K562 (cell line): ENCODE data around the gene C19orf85. TPM values are rescaled to one million over a fixed set of nuclear protein-coding genes. Genes with fewer than 3 reads are reported as not detected.

Experiments
- ATAC-seq: fragments of 200-7000 bp; cut with Tn5 transposase; 3 replicates; pipeline ENCODE4 v1.9.1; 2020; ENCODE audit warnings: moderate library complexity
- BruUV-seq: library from RNA; stranded (reverse); fragments of 400-500 nt; replicated peaks from 2 replicates; lab custom pipeline; 2021; lab: Mats Ljungman, UMichigan
- CTCF ChIA-PET: fragments of 300-600 bp; formaldehyde crosslinking; extraction: SDS; loops from one replicate; lab custom pipeline; 2021; ENCODE audit warnings: low intra/inter-chr PET ratio; lab: Yijun Ruan, JAX
- POLR2A ChIA-PET: fragments of 300-600, 350-650 bp; sonication (Branson Sonifier 250); formaldehyde crosslinking; extraction: SDS; loops from one replicate; lab custom pipeline; 2021; ENCODE audit warnings: antibody characterized with exemption, inconsistent platforms; lab: Yijun Ruan, JAX
- DNase-seq, 4 experiments: peaks; one replicate each; pipeline versions ENCODE4 v3.0.0 to v3.0.0-alpha.2; 2011 to 2018; ENCODE audit warnings: low spot score in 3 of 4, mixed read lengths in 3 of 4; ENCODE audit errors: extremely low read depth in 1 of 4
- FAIRE-seq: peaks from 2 replicates; lab custom pipeline; 2011; peaks lifted over from hg19 to GRCh38; lab: Jason Lieb, UNC
- H2AFZ ChIP-seq: 2 replicates; pipeline ENCODE4 v1.6.0; 2011; ENCODE audit warnings: low read depth, low read length, control low read depth, inconsistent platforms
- H3K27ac ChIP-seq: fragments of 200-600 bp; 3 replicates; pipeline ENCODE4 v1.8.0; 2011; ENCODE audit warnings: low read depth, mild to moderate bottlenecking, control low read depth, inconsistent platforms, low read length, moderate library complexity, mixed read lengths; ENCODE audit errors: extremely low read depth
- H3K27me3 ChIP-seq, 2 experiments: fragments of 300-600 bp in 1 of 2; 2 replicates in 1 of 2; 3 replicates in 1 of 2; pipeline versions ENCODE4 v1.6.0 to v1.8.0; 2011; ENCODE audit warnings: inconsistent platforms in 2 of 2, low read length in 2 of 2, mild to moderate bottlenecking in 1 of 2, mixed read lengths in 1 of 2, moderate library complexity in 1 of 2; ENCODE audit not compliant: control insufficient read depth in 2 of 2, insufficient read depth in 2 of 2
- H3K36me3 ChIP-seq: fragments of 300-600 bp; 3 replicates; pipeline ENCODE4 v1.8.0; 2011; ENCODE audit warnings: mild to moderate bottlenecking, low read length, inconsistent platforms; ENCODE audit not compliant: control insufficient read depth, insufficient read depth
- H3K4me1 ChIP-seq, 2 experiments: fragments of 200-600 bp in 1 of 2; replicated peaks in 1 of 2; 2 replicates in 1 of 2; 3 replicates in 1 of 2; pipeline versions ENCODE4 v1.5.1 to v1.8.0; 2011; ENCODE audit warnings: inconsistent platforms in 2 of 2, low read length in 2 of 2, mild to moderate bottlenecking in 1 of 2, mixed read lengths in 1 of 2, moderate library complexity in 1 of 2; ENCODE audit not compliant: control insufficient read depth in 2 of 2, insufficient read depth in 2 of 2
- H3K4me2 ChIP-seq: 2 replicates; pipeline ENCODE4 v1.6.1; 2011; ENCODE audit warnings: low read length, control low read depth, inconsistent platforms, mixed read lengths; ENCODE audit not compliant: insufficient read depth
- H3K4me3 ChIP-seq: fragments of 200-600 bp; sonication (generic), shearing (Covaris generic); 2 replicates; pipeline ENCODE4 v1.5.1; 2016; ENCODE audit warnings: control low read depth, inconsistent platforms
- H3K79me2 ChIP-seq: fragments of 200-600 bp; 3 replicates; pipeline ENCODE4 v1.8.0; 2011; ENCODE audit warnings: low read length, inconsistent platforms; ENCODE audit not compliant: control insufficient read depth, insufficient read depth
- H3K9ac ChIP-seq, 2 experiments: 2 replicates each; pipeline versions ENCODE4 v1.6.0 to v1.6.1; 2011; ENCODE audit warnings: low read depth in 2 of 2, low read length in 2 of 2, control low read depth in 1 of 2, inconsistent platforms in 1 of 2, mild to moderate bottlenecking in 1 of 2, mixed read lengths in 1 of 2; ENCODE audit not compliant: insufficient read depth in 1 of 2
- H3K9me1 ChIP-seq: one replicate; pipeline ENCODE4 v1.6.0; 2011; ENCODE audit warnings: inconsistent platforms, mild to moderate bottlenecking, low read length, moderate library complexity; ENCODE audit not compliant: control insufficient read depth, insufficient read depth
- H3K9me3 ChIP-seq: replicated peaks from 2 replicates; pipeline ENCODE4 v1.5.1; 2011; ENCODE audit warnings: low read depth, low read length, inconsistent platforms; ENCODE audit not compliant: control insufficient read depth, insufficient read depth
- H4K20me1 ChIP-seq: replicated peaks from 2 replicates; pipeline ENCODE4 v1.6.1; 2011; ENCODE audit warnings: low read length, inconsistent platforms, mixed read lengths; ENCODE audit not compliant: control insufficient read depth, insufficient read depth
- EZH2 ChIP-seq: IDR thresholded peaks from 2 replicates; pipeline ENCODE4 v1.6.1; 2012; ENCODE audit warnings: low read depth, mild to moderate bottlenecking, inconsistent platforms, low read length, borderline replicate concordance
- FIP1L1 ChIP-seq: fragments of 200-400 bp; formaldehyde crosslinking; IDR thresholded peaks from 2 replicates; pipeline ENCODE4 v1.6.1; 2018; ENCODE audit warnings: mild to moderate bottlenecking, low read depth, low read length; ENCODE audit not compliant: poor library complexity, severe bottlenecking
- HNRNPL ChIP-seq: fragments of 200-400 bp; formaldehyde crosslinking; IDR thresholded peaks from 2 replicates; pipeline ENCODE4 v1.6.1; 2017; ENCODE audit warnings: low read depth, mild to moderate bottlenecking, low read length
- POLR2G ChIP-seq: fragments of 200-400 bp; formaldehyde crosslinking; IDR thresholded peaks from 2 replicates; pipeline ENCODE4 v1.6.1; 2017; ENCODE audit warnings: low read depth, mild to moderate bottlenecking, antibody characterized with exemption, low read length, moderate library complexity
- TSC22D4 ChIP-seq: fragments of 450-650 bp; IDR thresholded peaks from 2 replicates; pipeline ENCODE4 v1.6.1; 2016; ENCODE audit warnings: missing genetic modification characterization, missing biosample characterization, control low read depth
- ZBTB1 ChIP-seq: sonication (generic); formaldehyde crosslinking; IDR thresholded peaks from 2 replicates; pipeline ENCODE4 v1.8.1; 2023; ENCODE audit warnings: missing genetic modification reagents, low read depth, mild to moderate bottlenecking, borderline replicate concordance
- ZNF740 ChIP-seq, 3 experiments: fragments of 200-800 bp in 1 of 3; sonication (Bioruptor generic) in 1 of 3; sonication (generic) in 1 of 3; formaldehyde crosslinking in 1 of 3; IDR thresholded peaks; 2 replicates each; pipeline versions ENCODE4 v1.6.1 to v1.8.0; 2016 to 2022; ENCODE audit warnings: mild to moderate bottlenecking in 2 of 3, missing compliant biosample characterization in 2 of 3, missing genetic modification characterization in 2 of 3, missing genetic modification reagents in 1 of 3
- WGBS: fragments of 100-300 bp; shearing (Covaris generic); methylation state at CpG from one replicate; pipeline ENCODE4 v1.1.6; 2016; ENCODE audit warnings: low coverage, mixed read lengths; ENCODE audit not compliant: insufficient coverage; ENCODE audit errors: missing lambda C conversion rate; 5-methylcytosine and 5-hydroxymethylcytosine counted together
- in situ Hi-C: fragments of 300-500 bp; cut with MboI; formaldehyde crosslinking; loops from 4 replicates; pipeline ENCODE4 v1.15.0; 2018; ENCODE audit warnings: inconsistent platforms, mixed read lengths
- intact Hi-C: fragments of 100-400 bp; cut with micrococcal nuclease; formaldehyde crosslinking; loops from 2 replicates; pipeline ENCODE4 v1.14.2; 2022
- polyA plus RNA-seq, 8 experiments: library from polyadenylated mRNA; depleted of rRNA in 4 of 8; stranded (reverse) in 5 of 8; unstranded in 3 of 8; fragments of >200 nt; fragmentation: Nextera tagmentation in 2 of 8; fragmentation: Illumina TruSeq in 1 of 8; extraction: Ambion mirVana in 2 of 8; extraction: Trizol in 1 of 8; gene quantifications; 2 replicates each; pipeline versions ENCODE4 v1.2.1 to v1.2.3, GENCODE V29; 2011 to 2014; ENCODE audit warnings: inconsistent platforms in 1 of 8, missing spikeins in 1 of 8
- total RNA-seq, 7 experiments: library from RNA; depleted of rRNA in 6 of 7; stranded (reverse); fragments of >200 nt in 6 of 7; fragmentation: Illumina TruSeq in 2 of 7; extraction: Trizol in 2 of 7; gene quantifications; 2 replicates each; pipeline versions ENCODE4 v1.2.1 to v1.2.3, GENCODE V29; 2011 to 2021; ENCODE audit warnings: low replicate concordance in 1 of 7

Gene C19orf85
- total and polyA plus RNA-seq, 9 of the 15 experiments (the other 6 are each of a cell fraction or from before 2014, with no cell fraction given): not detected

GRCh38 chr19:55490478-55491432 lies 26.2 kb upstream of the C19orf85 start:
- H3K4me3 ChIP-seq: no peak overlapping the region
- no peak for FAIRE-seq
- POLR2A ChIA-PET: interaction anchor here (0.7 to 2.3 kb wide), 6 partner anchors 8 to 107 kb away, joined by 3 to 5 read pairs (median 3); partner anchors contain the start of gene TMEM238
- TF ChIP-seq TSC22D4 (tag) (no peak), HNRNPL (0 out of 2 replicates have a peak, but pooled peaks have one; percentile 38), ZBTB1 (CRISPR knock-in tag) (no peak), POLR2G (peak; percentile 66), ZNF740 (CRISPR knock-in tag; IDR thresholded peaks at IDR 0.05) (0 out of 2 replicates have a peak, but pooled peaks have one; percentile 58), ZNF740 (tag; IDR thresholded peaks at IDR 0.05) (no peak), EZH2 (no peak), FIP1L1 (peak; percentile 53)
- TF ChIP-seq, all 486 proteins: peak for 4
- Histone ChIP-seq H3K79me2 (peaks cover 5% of the 10 kb centered on the region; the same call in 2 of the 3 replicates), H3K36me3 (peaks cover 4% of the 10 kb centered on the region; the same call in 2 of the 3 replicates), H2AFZ (no peak overlapping the region), H3K9me1 (no peaks in the 10 kb centered on the region), H3K27me3 (peaks cover 0 to 4% of the 10 kb centered on the region in 2 experiments; a peak in 1 of 5 replicates), H3K4me2 (no peak overlapping the region), H3K9me3 (no peaks in the 10 kb centered on the region), H3K9ac (no peak overlapping the region), H4K20me1 (no peaks in the 10 kb centered on the region), H3K4me1 (peaks cover 34 to 79% of the 10 kb centered on the region in 2 experiments), H3K27ac (no peak overlapping the region)
- in situ Hi-C loops (no loop called here), intact Hi-C loops (no loop called here)
- CTCF ChIA-PET: no interaction called here
- no TSS peak for BruUV-seq
- DNase-seq (no peak), ATAC-seq (no peak)
- 72% methylated on average over 29 of the region's 52 CpGs for WGBS
